Panc1 (cell line): Measurements from ENCODE around the gene FGF14. TPM values are rescaled to one million over a fixed set of nuclear protein-coding genes. Genes with fewer than 3 reads are reported as not detected.

Experiments
- ATAC-seq: fragments of 200-7000 bp; cut with Tn5 transposase; 2 replicates; pipeline ENCODE4 v1.9.1; 2020; ENCODE audit warnings: mild to moderate bottlenecking, moderate library complexity
- BruUV-seq: library from RNA; stranded (reverse); fragments of 400-500 nt; replicated peaks from 2 replicates; lab custom pipeline; 2021; lab: Mats Ljungman, UMichigan
- CTCF ChIA-PET: fragments of 300-600 bp; sonication (Branson Sonifier 250); formaldehyde crosslinking; loops from one replicate; lab custom pipeline; 2022; ENCODE audit warnings: antibody characterized with exemption; lab: Charles Lee
- POLR2A ChIA-PET: fragments of 300-600 bp; sonication (Branson Sonifier 250); formaldehyde crosslinking; loops from one replicate; lab custom pipeline; 2022; ENCODE audit warnings: antibody characterized with exemption; lab: Charles Lee
- DNase-seq: peaks from one replicate; pipeline ENCODE4 v3.0.0-alpha.2; 2010; ENCODE audit warnings: low read depth, low spot score
- H3K27ac ChIP-seq: 2 replicates; pipeline ENCODE4 v1.5.1; 2011; ENCODE audit warnings: mild to moderate bottlenecking, low read length, inconsistent platforms
- H3K27me3 ChIP-seq: fragments of 200-500 bp; sonication (Bioruptor generic); 2 replicates; pipeline ENCODE4 v1.6.0; 2014; ENCODE audit warnings: low read length, inconsistent platforms; ENCODE audit not compliant: control insufficient read depth, insufficient read depth
- H3K36me3 ChIP-seq: fragments of 200-500 bp; sonication (Bioruptor generic); 2 replicates; pipeline ENCODE4 v1.5.1; 2014; ENCODE audit warnings: inconsistent platforms, mild to moderate bottlenecking, low read length, moderate library complexity; ENCODE audit not compliant: control insufficient read depth, insufficient read depth
- H3K4me1 ChIP-seq: 2 replicates; pipeline ENCODE4 v1.5.1; 2011; ENCODE audit warnings: inconsistent platforms, mild to moderate bottlenecking, low read length, moderate library complexity; ENCODE audit not compliant: control insufficient read depth, insufficient read depth
- H3K4me3 ChIP-seq, 2 experiments: 2 replicates each; pipeline ENCODE4 v1.5.1; 2011 to 2012; ENCODE audit warnings: low read depth in 2 of 2, low read length in 2 of 2, mild to moderate bottlenecking in 2 of 2, inconsistent platforms in 1 of 2, moderate library complexity in 1 of 2
- H3K9me3 ChIP-seq: fragments of 200-500 bp; sonication (Bioruptor generic); 2 replicates; pipeline ENCODE4 v1.5.1; 2014; ENCODE audit warnings: low read depth, mild to moderate bottlenecking, inconsistent platforms, low read length, moderate library complexity; ENCODE audit not compliant: control insufficient read depth, insufficient read depth
- CTCF ChIP-seq: fragments of 450-650 bp; IDR thresholded peaks from 2 replicates; pipeline ENCODE4 v1.5.1; 2017; ENCODE audit warnings: mild to moderate bottlenecking
- POLR2AphosphoS5 ChIP-seq: IDR thresholded peaks from 2 replicates; pipeline ENCODE4 v1.6.1; 2012; ENCODE audit warnings: mild to moderate bottlenecking, low read depth, low read length, moderate library complexity
- REST ChIP-seq, 2 experiments: IDR thresholded peaks; 2 replicates each; pipeline ENCODE4 v1.6.1; 2011 to 2012; ENCODE audit warnings: low read depth in 2 of 2, control low read depth in 1 of 2, low read length in 1 of 2, mild to moderate bottlenecking in 1 of 2, moderate library complexity in 1 of 2; ENCODE audit not compliant: insufficient read depth in 1 of 2
- SIN3A ChIP-seq: IDR thresholded peaks from 2 replicates; pipeline ENCODE4 v1.6.1; 2012; ENCODE audit warnings: low read depth, mild to moderate bottlenecking, low read length, moderate library complexity, borderline replicate concordance; ENCODE audit not compliant: insufficient read depth
- TCF7L2 ChIP-seq: IDR thresholded peaks from 2 replicates; pipeline ENCODE4 v1.6.1; 2011; ENCODE audit warnings: mild to moderate bottlenecking, low read depth, low read length, inconsistent platforms
- in situ Hi-C: cut with HindIII; loops from 2 replicates; pipeline ENCODE4 v1.10.0; 2016; ENCODE audit warnings: low sequenced_read_pairs, low pct_unique_long_range_greater_than_20kb
- intact Hi-C: fragments of 100-400 bp; cut with micrococcal nuclease; formaldehyde crosslinking; loops from one replicate; pipeline ENCODE4 v1.10.0; 2022; ENCODE audit not compliant: unreplicated experiment
- total RNA-seq: library from RNA; stranded (reverse); gene quantifications from one replicate; pipeline ENCODE4 v1.2.1, GENCODE V29; 2021; ENCODE audit not compliant: unreplicated experiment

FGF14 gene
- total RNA-seq, 1 experiment from 2014 or later: 0.03 TPM

GRCh38 chr13:101935828-101936227 lies 466.0 kb downstream of the FGF14 start:
- DNase-seq (no peak), ATAC-seq (no peak)
- in situ Hi-C loops: no loop called here
- no TSS peak for BruUV-seq
- Histone ChIP-seq H3K27me3 (peaks cover 3% of the 10 kb centered on the region; the same call in 1 of the 2 replicates), H3K4me3 (no peak overlapping the region), H3K4me1 (no peaks in the 10 kb centered on the region), H3K36me3 (no peaks in the 10 kb centered on the region), H3K9me3 (no peaks in the 10 kb centered on the region), H3K27ac (no peak overlapping the region)
- TF ChIP-seq POLR2AphosphoS5 (no peak), SIN3A (no peak), REST (IDR thresholded peaks at IDR 0.05; ENCODE audit: insufficient read depth in 1 of 2, low read depth in 2 of 2, low read length in 1 of 2) (peak in 1 of 2 experiments; percentile 15; a peak in 1 of 4 replicates), CTCF (no peak), TCF7L2 (no peak)
- POLR2A ChIA-PET: no interaction called here
- CTCF ChIA-PET: no interaction called here
- intact Hi-C loops: no loop called here

- Histone ChIP-seq H3K36me3 (no peaks in the 10 kb centered on the region), H3K4me3 (no peak overlapping the region), H3K27ac (no peak overlapping the region), H3K27me3 (no peaks in the 10 kb centered on the region; the same call in 1 of the 2 replicates), H3K9me3 (no peaks in the 10 kb centered on the region), H3K4me1 (no peaks in the 10 kb centered on the region)
- no TSS peak for BruUV-seq
- in situ Hi-C loops: no loop called here
- DNase-seq (no peak), ATAC-seq (no peak)
- CTCF ChIA-PET: no interaction called here
- no peak for TF ChIP-seq SIN3A
- TF ChIP-seq TCF7L2: no peak
- no peak for TF ChIP-seq POLR2AphosphoS5
- TF ChIP-seq REST (IDR thresholded peaks at IDR 0.05; ENCODE audit: insufficient read depth in 1 of 2, low read depth in 2 of 2, low read length in 1 of 2): no peak
- TF ChIP-seq CTCF: no peak
- intact Hi-C loops: no loop called here
- POLR2A ChIA-PET: no interaction called here
These were observed 470.7 kb downstream of the FGF14 start for GRCh38 chr13:101931186-101931585.
